Measurements from ENCODE around the gene ADGRL4. TPM values are rescaled to one million over a fixed set of nuclear protein-coding genes. Genes with fewer than 3 reads are reported as not detected.

The ADGRL4 gene
- total and polyA plus RNA-seq, 7 donors, result 0.60 to 9.3 (median 6.7) TPM

GRCh38 chr1:79043506-79043905 is 37.0 kb upstream of the ADGRL4 start:
- H3K27ac ChIP-seq, result no peak overlapping the region
- H3K4me1 ChIP-seq, result no peaks in the 10 kb centered on the region
- no peak overlapping the region for H3K4me3 ChIP-seq
- WGBS, 2 donors, result 58 to 64% methylated on average over 4 of the region's 4 CpGs
- intact Hi-C loops (cut with DNase I), result no loop called here
- no peak for DNase-seq
- no peaks in the 10 kb centered on the region for H3K9me3 ChIP-seq
- no peaks in the 10 kb centered on the region for H3K27me3 ChIP-seq
- no peak for TF ChIP-seq POLR2A (IDR thresholded peaks at IDR 0.05)
- TF ChIP-seq EP300 (IDR thresholded peaks at IDR 0.05), result no peak
- no peak for TF ChIP-seq POLR2AphosphoS5 (IDR thresholded peaks at IDR 0.05)
- no peak for TF ChIP-seq CTCF (IDR thresholded peaks at IDR 0.05)
- H3K36me3 ChIP-seq, result no peaks in the 10 kb centered on the region

DNA sequence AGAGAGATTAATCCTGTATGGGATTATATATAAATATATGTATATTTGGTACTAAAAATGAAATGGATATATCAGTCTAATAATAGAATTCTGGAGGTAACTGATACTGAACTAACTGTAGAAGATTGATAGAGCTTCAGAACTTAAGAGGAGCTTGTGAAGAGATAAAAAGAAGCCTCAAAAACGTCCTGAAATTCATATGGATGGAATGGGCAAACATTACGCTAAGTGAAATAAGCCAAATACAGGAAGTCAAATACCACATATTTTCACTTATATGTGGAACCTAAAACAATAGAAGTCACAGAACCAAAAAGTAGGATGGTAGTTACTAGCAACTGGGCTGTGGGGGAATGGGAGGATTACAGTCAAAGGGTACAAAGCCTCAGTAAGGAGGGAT is 36.0 kb upstream of the ADGRL4 start:
- Histone ChIP-seq H3K4me1 (no peaks in the 10 kb centered on the region), H3K4me3 (no peak overlapping the region), H3K36me3 (no peaks in the 10 kb centered on the region), H3K9me3 (no peaks in the 10 kb centered on the region), H3K27ac (no peak overlapping the region), H3K27me3 (no peaks in the 10 kb centered on the region)
- intact Hi-C loops (cut with DNase I), result no loop called here
- no peak for TF ChIP-seq POLR2AphosphoS5 (IDR thresholded peaks at IDR 0.05)
- no peak for TF ChIP-seq EP300 (IDR thresholded peaks at IDR 0.05)
- WGBS, 2 donors, result 29 to 59% methylated on average over 2 of the region's 2 CpGs
- no peak for DNase-seq

DNA sequence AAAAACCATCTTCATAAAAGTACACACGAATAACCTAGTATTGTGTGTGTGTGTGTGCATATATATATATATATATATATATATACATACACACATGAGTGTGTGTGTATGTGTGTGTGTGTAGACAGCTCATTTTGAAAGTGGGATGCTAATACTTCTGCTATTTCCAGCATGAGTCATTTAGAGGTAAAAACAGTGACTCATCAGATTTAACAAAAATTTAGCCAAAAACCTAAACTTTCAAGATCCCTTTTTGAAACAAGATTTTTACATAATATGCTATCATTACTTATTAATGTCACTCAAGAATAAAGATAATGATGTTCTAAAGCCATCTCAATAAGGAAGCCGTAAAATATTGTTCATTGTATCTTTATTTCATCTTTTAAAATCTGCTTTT is 35.6 kb upstream of the ADGRL4 start:
- H3K4me1 ChIP-seq, result no peaks in the 10 kb centered on the region
- H3K4me3 ChIP-seq, result no peak overlapping the region
- no peak overlapping the region for H3K27ac ChIP-seq
- no peaks in the 10 kb centered on the region for H3K36me3 ChIP-seq
- no peak for DNase-seq
- no peaks in the 10 kb centered on the region for H3K9me3 ChIP-seq
- 26 to 45% methylated on average over 2 of the region's 2 CpGs for WGBS, 2 donors
- H3K27me3 ChIP-seq, result no peaks in the 10 kb centered on the region
- TF ChIP-seq POLR2A (IDR thresholded peaks at IDR 0.05), result no peak
- no peak for TF ChIP-seq EP300 (IDR thresholded peaks at IDR 0.05)
- TF ChIP-seq CTCF (IDR thresholded peaks at IDR 0.05), result no peak
- no peak for TF ChIP-seq POLR2AphosphoS5 (IDR thresholded peaks at IDR 0.05)
- intact Hi-C loops (cut with DNase I), result no loop called here

DNA sequence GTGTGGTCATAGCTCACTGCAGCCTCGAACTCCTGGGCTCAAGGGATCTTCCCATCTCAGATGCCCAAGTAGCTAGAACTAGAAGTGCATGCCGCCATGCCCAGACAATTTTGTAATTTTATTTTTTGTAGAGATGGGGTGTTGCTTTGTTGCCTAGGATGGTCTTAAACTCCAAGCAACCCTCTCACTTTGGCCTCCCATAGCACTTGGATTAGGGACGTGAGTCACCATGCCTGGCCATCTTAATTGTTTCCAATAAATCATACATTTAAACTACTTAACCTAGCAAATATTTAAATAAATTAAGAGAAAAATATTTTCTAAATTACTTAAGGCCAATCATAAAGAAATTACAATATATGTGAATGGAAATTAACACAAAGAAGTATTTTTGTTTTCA is 35.1 kb upstream of the ADGRL4 start:
- DNase-seq, result no peak
- no peak overlapping the region for H3K27ac ChIP-seq
- peaks cover 0 to 4% (median 0%) of the 10 kb centered on the region in 4 donors for H3K9me3 ChIP-seq
- no peaks in the 10 kb centered on the region for H3K36me3 ChIP-seq
- WGBS, 2 donors, result 71 to 86% methylated on average over 3 of the region's 3 CpGs
- no peak overlapping the region for H3K4me3 ChIP-seq
- intact Hi-C loops (cut with DNase I), result no loop called here
- no peak for TF ChIP-seq POLR2A (IDR thresholded peaks at IDR 0.05)
- TF ChIP-seq EP300 (IDR thresholded peaks at IDR 0.05), result no peak
- TF ChIP-seq POLR2AphosphoS5 (IDR thresholded peaks at IDR 0.05), result no peak
- TF ChIP-seq CTCF (IDR thresholded peaks at IDR 0.05), result no peak
- H3K27me3 ChIP-seq, result no peaks in the 10 kb centered on the region
- no peaks in the 10 kb centered on the region for H3K4me1 ChIP-seq

DNA sequence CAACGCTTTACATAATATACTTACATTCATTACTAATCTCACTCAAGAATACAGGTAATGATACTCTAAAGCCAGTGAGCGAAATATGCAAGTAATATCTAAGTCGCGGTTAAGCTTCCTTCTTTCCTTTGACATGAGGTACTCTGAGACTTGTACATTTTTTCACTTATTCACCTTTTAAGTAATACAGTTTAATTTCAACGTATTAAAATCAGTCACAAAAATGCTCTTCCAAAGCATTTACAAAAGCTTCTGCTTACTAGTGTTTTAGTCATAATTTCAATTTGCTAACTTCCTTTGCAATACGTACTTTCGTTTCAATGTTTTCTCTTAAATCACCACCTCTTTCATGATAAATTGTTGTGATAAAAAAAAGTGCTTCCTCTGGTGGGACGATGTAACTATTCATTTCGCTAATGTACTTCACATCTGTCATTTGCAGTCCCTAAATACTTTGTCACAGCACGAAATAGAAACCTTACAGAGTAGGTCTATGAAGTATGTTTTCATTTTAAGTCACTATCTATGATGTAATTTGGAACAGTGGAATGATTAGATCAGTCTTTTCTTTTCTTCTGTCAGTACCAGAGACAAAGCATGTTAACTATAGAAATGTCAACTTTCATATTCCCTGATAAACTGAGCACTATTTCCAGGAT is 34.0 kb upstream of the ADGRL4 start:
- Histone ChIP-seq H3K4me1 (no peaks in the 10 kb centered on the region), H3K27ac (no peak overlapping the region), H3K4me3 (no peak overlapping the region), H3K27me3 (no peaks in the 10 kb centered on the region), H3K9me3 (peaks cover 0 to 4% (median 0%) of the 10 kb centered on the region in 4 donors), H3K36me3 (no peaks in the 10 kb centered on the region)
- no peak for DNase-seq
- intact Hi-C loops (cut with DNase I), result no loop called here
- 51 to 71% methylated on average over 10 of the region's 10 CpGs for WGBS, 2 donors
- TF ChIP-seq POLR2A (IDR thresholded peaks at IDR 0.05) (no peak), POLR2AphosphoS5 (IDR thresholded peaks at IDR 0.05) (no peak), EP300 (IDR thresholded peaks at IDR 0.05) (no peak), CTCF (IDR thresholded peaks at IDR 0.05) (no peak)

Data from sigmoid colon (tissue), 7 donors.